Daoy (cell line): Measurements from ENCODE around the gene STAP2. TPM values are rescaled to one million over a fixed set of nuclear protein-coding genes. Genes with fewer than 3 reads are reported as not detected.

ENCODE experiments used
- total RNA-seq: library from RNA; depleted of rRNA; stranded (reverse); fragments of >200 nt; shearing (Covaris generic); gene quantifications from 2 replicates; pipeline ENCODE4 v1.2.3, GENCODE V29; 2014; rRNA removed

Gene STAP2
- total RNA-seq, 1 experiment from 2014 or later, result 28.9 TPM

Other genes with a start within 250 kb of the STAP2 start
- 138 and 183 TPM in 2 replicates for gene MAP2K2, start 214.7 kb downstream of the STAP2 start, total RNA-seq
- 0.17 TPM in 1 of 2 replicates, not detected in the other for gene CREB3L3, start 185.2 kb downstream of the STAP2 start, total RNA-seq
- 19.0 and 23.9 TPM in 2 replicates for gene SIRT6, start 156.3 kb downstream of the STAP2 start, total RNA-seq
- 0.34 and 0.74 TPM in 2 replicates for gene ANKRD24, start 156.1 kb downstream of the STAP2 start, total RNA-seq
- 3.0 and 7.0 TPM in 2 replicates for gene EBI3, start 109.3 kb downstream of the STAP2 start, total RNA-seq
- gene YJU2, start 91.7 kb downstream of the STAP2 start, total RNA-seq, result 48.0 and 51.7 TPM in 2 replicates
- not detected in 2 replicates for gene SHD, start 59.6 kb downstream of the STAP2 start, total RNA-seq
- not detected in 2 replicates for gene TMIGD2, start 36.4 kb downstream of the STAP2 start, total RNA-seq
- gene FSD1, start 34.2 kb downstream of the STAP2 start, total RNA-seq, result 28.3 and 47.4 TPM in 2 replicates
- gene MPND, start 4.7 kb upstream of the STAP2 start, total RNA-seq, result 0.95 and 2.5 TPM in 2 replicates
- gene SH3GL1, start 61.7 kb upstream of the STAP2 start, total RNA-seq, result 44.3 and 52.8 TPM in 2 replicates
- 39.7 and 55.8 TPM in 2 replicates for gene CHAF1A, start 63.8 kb upstream of the STAP2 start, total RNA-seq
- 57.9 and 72.7 TPM in 2 replicates for gene UBXN6, start 119.0 kb upstream of the STAP2 start, total RNA-seq
- 57.4 and 79.1 TPM in 2 replicates for gene HDGFL2, start 133.5 kb upstream of the STAP2 start, total RNA-seq
- 0.57 and 0.69 TPM in 2 replicates for gene PLIN4, start 179.7 kb upstream of the STAP2 start, total RNA-seq
- 0.15 and 1.3 TPM in 2 replicates for gene PLIN5, start 196.4 kb upstream of the STAP2 start, total RNA-seq
- gene LRG1, start 201.2 kb upstream of the STAP2 start, total RNA-seq, result 0.03 and 0.69 TPM in 2 replicates
- gene SEMA6B, start 220.9 kb upstream of the STAP2 start, total RNA-seq, result 2.3 and 3.2 TPM in 2 replicates